ENCODE measurements around the gene CENPL. TPM values are rescaled to one million over a fixed set of nuclear protein-coding genes. Genes with fewer than 3 reads are reported as not detected.
"Not testable (repeated sequence)": the region's sequence is repeated elsewhere in the genome, so short reads cannot be mapped to it uniquely, and the experiment has no call there.

Gene CENPL
- total RNA-seq, 1 experiment from 2014 or later = 30.3 TPM

- no peak for DNase-seq
- CTCF ChIA-PET = interaction anchor here (0.6 to 2.6 kb wide), 12 partner anchors 44 to 1079 kb away, joined by 3 to 14 read pairs (median 5); partner anchors contain the start of genes KLHL20 and ZBTB37
- H3K27me3 Mint-ChIP-seq (ENCODE audit: unreplicated experiment) = no peaks in the 10 kb centered on the region
- peak overlapping the region; percentile 97 for H3K4me3 Mint-ChIP-seq (ENCODE audit: low read depth, unreplicated experiment)
- peaks cover 43% of the 10 kb centered on the region for H3K36me3 Mint-ChIP-seq (ENCODE audit: insufficient read depth, unreplicated experiment)
- H3K9me3 Mint-ChIP-seq (ENCODE audit: low read depth, unreplicated experiment) = no peaks in the 10 kb centered on the region
- no peak for TF ChIP-seq CTCF (IDR thresholded peaks at IDR 0.05; ENCODE audit: unreplicated experiment)
- peak overlapping the region; percentile 96 for H3K27ac Mint-ChIP-seq (ENCODE audit: unreplicated experiment)
- intact Hi-C loops (cut with micrococcal nuclease; ENCODE audit: unreplicated experiment) = loop anchor here (1.0 to 2.0 kb wide), 2 partner anchors 393 to 1079 kb away; no protein-coding TSS in a partner anchor
- BruUV-seq (replicated peaks) = TSS peak; percentile 75
- H3K4me1 Mint-ChIP-seq (ENCODE audit: low read depth, unreplicated experiment) = peaks cover 28% of the 10 kb centered on the region
These were observed 835 bp downstream of the CENPL start for GRCh38 chr1:173823781-173824314.

GRCh38 chr1:173821680-173822079 lies 3.0 kb downstream of the CENPL start:
- BruUV-seq (replicated peaks) = no TSS peak
- CTCF ChIA-PET = interaction anchor here (0.7 kb wide), 2 partner anchors 167 to 181 kb away, joined by 4 to 5 read pairs; no protein-coding TSS in a partner anchor
- intact Hi-C loops (cut with micrococcal nuclease; ENCODE audit: unreplicated experiment) = no loop called here
- Mint-ChIP-seq H3K27ac (ENCODE audit: unreplicated experiment) (no peak overlapping the region), H3K36me3 (ENCODE audit: insufficient read depth, unreplicated experiment) (peaks cover 43% of the 10 kb centered on the region), H3K27me3 (ENCODE audit: unreplicated experiment) (no peaks in the 10 kb centered on the region), H3K4me1 (ENCODE audit: low read depth, unreplicated experiment) (peaks cover 28% of the 10 kb centered on the region), H3K4me3 (ENCODE audit: low read depth, unreplicated experiment) (no peak overlapping the region), H3K9me3 (ENCODE audit: low read depth, unreplicated experiment) (no peaks in the 10 kb centered on the region)
- no peak for TF ChIP-seq CTCF (IDR thresholded peaks at IDR 0.05; ENCODE audit: unreplicated experiment)
- no peak for DNase-seq

GRCh38 chr1:173818459-173818858 lies 6.2 kb downstream of the CENPL start:
- BruUV-seq (replicated peaks) = no TSS peak
- peaks cover 19% of the 10 kb centered on the region for H3K36me3 Mint-ChIP-seq (ENCODE audit: insufficient read depth, unreplicated experiment)
- CTCF ChIA-PET = interaction anchor here (1.1 kb wide), 1 partner anchor 612 kb away, joined by 3 read pairs; no protein-coding TSS in a partner anchor
- peaks cover 35% of the 10 kb centered on the region for H3K4me1 Mint-ChIP-seq (ENCODE audit: low read depth, unreplicated experiment)
- DNase-seq = no peak
- no peak for TF ChIP-seq CTCF (IDR thresholded peaks at IDR 0.05; ENCODE audit: unreplicated experiment)
- no peak overlapping the region for H3K4me3 Mint-ChIP-seq (ENCODE audit: low read depth, unreplicated experiment)
- intact Hi-C loops (cut with micrococcal nuclease; ENCODE audit: unreplicated experiment) = no loop called here
- H3K27ac Mint-ChIP-seq (ENCODE audit: unreplicated experiment) = peak overlapping the region; percentile 9
- peaks cover 4% of the 10 kb centered on the region for H3K9me3 Mint-ChIP-seq (ENCODE audit: low read depth, unreplicated experiment)
- H3K27me3 Mint-ChIP-seq (ENCODE audit: unreplicated experiment) = no peaks in the 10 kb centered on the region

GRCh38 chr1:173813654-173814053 lies 11.0 kb downstream of the CENPL start:
- CTCF ChIA-PET; intact Hi-C loops (cut with micrococcal nuclease; ENCODE audit: unreplicated experiment): not testable (repeated sequence)

GRCh38 chr1:173802961-173803360 lies 21.7 kb downstream of the CENPL start:
- H3K27ac Mint-ChIP-seq (ENCODE audit: unreplicated experiment) = no peak overlapping the region
- CTCF ChIA-PET = no interaction called here
- DNase-seq = no peak

More at GRCh38 chr1:173813654-173814053, 11.0 kb downstream of the CENPL start:
- H3K4me1 Mint-ChIP-seq (ENCODE audit: low read depth, unreplicated experiment) = peaks cover 10% of the 10 kb centered on the region
- not testable (repeated sequence) for BruUV-seq (replicated peaks); H3K27me3 Mint-ChIP-seq (ENCODE audit: unreplicated experiment); H3K27ac Mint-ChIP-seq (ENCODE audit: unreplicated experiment); DNase-seq; H3K4me3 Mint-ChIP-seq (ENCODE audit: low read depth, unreplicated experiment); H3K9me3 Mint-ChIP-seq (ENCODE audit: low read depth, unreplicated experiment)
- peaks cover 13% of the 10 kb centered on the region for H3K36me3 Mint-ChIP-seq (ENCODE audit: insufficient read depth, unreplicated experiment)

GRCh38 chr1:173799995-173800394 lies 24.7 kb downstream of the CENPL start:
- H3K4me3 Mint-ChIP-seq (ENCODE audit: low read depth, unreplicated experiment); CTCF ChIA-PET; intact Hi-C loops (cut with micrococcal nuclease; ENCODE audit: unreplicated experiment); DNase-seq; H3K27ac Mint-ChIP-seq (ENCODE audit: unreplicated experiment); H3K27me3 Mint-ChIP-seq (ENCODE audit: unreplicated experiment); H3K4me1 Mint-ChIP-seq (ENCODE audit: low read depth, unreplicated experiment); H3K36me3 Mint-ChIP-seq (ENCODE audit: insufficient read depth, unreplicated experiment); H3K9me3 Mint-ChIP-seq (ENCODE audit: low read depth, unreplicated experiment): not testable (repeated sequence)
- TSS peak; percentile 35 for BruUV-seq (replicated peaks)

More at GRCh38 chr1:173802961-173803360, 21.7 kb downstream of the CENPL start:
- BruUV-seq (replicated peaks) = no TSS peak
- no peaks in the 10 kb centered on the region for H3K27me3 Mint-ChIP-seq (ENCODE audit: unreplicated experiment)
- peaks cover 18% of the 10 kb centered on the region for H3K36me3 Mint-ChIP-seq (ENCODE audit: insufficient read depth, unreplicated experiment)
- intact Hi-C loops (cut with micrococcal nuclease; ENCODE audit: unreplicated experiment) = no loop called here
- H3K4me3 Mint-ChIP-seq (ENCODE audit: low read depth, unreplicated experiment) = no peak overlapping the region
- no peak for TF ChIP-seq CTCF (IDR thresholded peaks at IDR 0.05; ENCODE audit: unreplicated experiment)
- no peaks in the 10 kb centered on the region for H3K9me3 Mint-ChIP-seq (ENCODE audit: low read depth, unreplicated experiment)
- H3K4me1 Mint-ChIP-seq (ENCODE audit: low read depth, unreplicated experiment) = no peaks in the 10 kb centered on the region

Data from Calu3 (cell line).